Ascending aorta (tissue), 2 donors: ENCODE results near the gene DTD2. TPM values are rescaled to one million over a fixed set of nuclear protein-coding genes. Genes with fewer than 3 reads are reported as not detected.

Source experiments
- DNase-seq, 2 donors: peaks; one replicate each; pipeline ENCODE4 v3.0.0-alpha.2; 2019; ENCODE audit warnings: low spot score in 2 of 2
- H3K27ac ChIP-seq, 2 donors: fragments of 200-600 bp; sonication (generic); one replicate each; pipeline ENCODE4 v1.5.1; 2016 to 2017; ENCODE audit warnings: mild to moderate bottlenecking in 1 of 2
- H3K27me3 ChIP-seq: fragments of 200-600 bp; sonication (generic); one replicate; pipeline ENCODE4 v1.5.1; 2017
- H3K36me3 ChIP-seq, 2 donors: fragments of 200-600 bp; sonication (generic); one replicate each; pipeline ENCODE4 v1.5.1; 2016
- H3K4me1 ChIP-seq, 2 donors: fragments of 200-600 bp; sonication (generic); one replicate each; pipeline ENCODE4 v1.5.1; 2016 to 2017; ENCODE audit warnings: mild to moderate bottlenecking in 1 of 2
- H3K4me3 ChIP-seq, 2 donors: fragments of 200-600 bp; sonication (generic); one replicate each; pipeline ENCODE4 v1.5.1; 2016 to 2017; ENCODE audit warnings: mild to moderate bottlenecking in 1 of 2
- H3K9me3 ChIP-seq, 2 donors: fragments of 200-600 bp; sonication (generic); one replicate each; pipeline ENCODE4 v1.5.1; 2016
- CTCF ChIP-seq, 3 experiments: fragments of 200-600 bp in 2 of 3; fragments of 450-650 bp in 1 of 3; sonication (generic) in 2 of 3; IDR thresholded peaks; one replicate each; pipeline ENCODE4 v1.5.1; 2016 to 2019; ENCODE audit warnings: antibody characterized with exemption in 3 of 3, mild to moderate bottlenecking in 1 of 3, moderate library complexity in 1 of 3
- intact Hi-C: fragments of 100-400 bp; cut with DNase I; formaldehyde crosslinking; loops from one replicate; pipeline ENCODE4 v1.15.1; 2023
- total RNA-seq: library from RNA; depleted of rRNA; stranded (reverse); fragments of >200 nt; gene quantifications from one replicate; pipeline ENCODE4 v1.1.0, GENCODE V29; 2016

Gene DTD2
- total RNA-seq, 1 donor from 2014 or later: 120 TPM

- H3K9me3 ChIP-seq: no peaks in the 10 kb centered on the region
- intact Hi-C loops: no loop called here
These were observed 43.0 kb downstream of the DTD2 start for GRCh38 chr14:31414190-31414833.

GRCh38 chr14:31411218-31411727 lies 46.0 kb downstream of the DTD2 start:
- no peak overlapping the region for H3K4me3 ChIP-seq
- intact Hi-C loops: no loop called here
- DNase-seq: no peak
- H3K4me1 ChIP-seq: peaks cover 0 to 11% of the 10 kb centered on the region in 2 donors
- no peak for TF ChIP-seq CTCF (IDR thresholded peaks at IDR 0.05)
- no peaks in the 10 kb centered on the region for H3K27me3 ChIP-seq
- no peaks in the 10 kb centered on the region for H3K9me3 ChIP-seq
- H3K36me3 ChIP-seq: no peaks in the 10 kb centered on the region
- no peak overlapping the region for H3K27ac ChIP-seq

More at GRCh38 chr14:31414190-31414833, 43.0 kb downstream of the DTD2 start:
- Histone ChIP-seq H3K27me3 (no peaks in the 10 kb centered on the region), H3K4me1 (peaks cover 0 to 23% of the 10 kb centered on the region in 2 donors), H3K36me3 (no peaks in the 10 kb centered on the region), H3K27ac (no peak overlapping the region), H3K4me3 (no peak overlapping the region)
- TF ChIP-seq CTCF (IDR thresholded peaks at IDR 0.05): no peak
- no peak for DNase-seq

- H3K27ac ChIP-seq: no peak overlapping the region
- H3K27me3 ChIP-seq: no peaks in the 10 kb centered on the region
- H3K4me3 ChIP-seq: no peak overlapping the region
- no peak for DNase-seq
- H3K36me3 ChIP-seq: no peaks in the 10 kb centered on the region
- H3K9me3 ChIP-seq: no peaks in the 10 kb centered on the region
- H3K4me1 ChIP-seq: peaks cover 0 to 11% of the 10 kb centered on the region in 2 donors
- TF ChIP-seq CTCF (IDR thresholded peaks at IDR 0.05): no peak
- intact Hi-C loops: no loop called here
These were observed 47.2 kb downstream of the DTD2 start for GRCh38 chr14:31410048-31410650.

- intact Hi-C loops: no loop called here
- Histone ChIP-seq H3K36me3 (no peaks in the 10 kb centered on the region), H3K4me3 (no peak overlapping the region), H3K27ac (no peak overlapping the region), H3K9me3 (no peaks in the 10 kb centered on the region), H3K4me1 (peaks cover 0 to 8% of the 10 kb centered on the region in 2 donors), H3K27me3 (no peaks in the 10 kb centered on the region)
- no peak for DNase-seq
- TF ChIP-seq CTCF (IDR thresholded peaks at IDR 0.05): no peak
These were observed 48.9 kb downstream of the DTD2 start for GRCh38 chr14:31408421-31408820.

- no peak overlapping the region for H3K4me3 ChIP-seq
- peaks cover 6 to 10% of the 10 kb centered on the region in 2 donors for H3K36me3 ChIP-seq
- no peak for DNase-seq
- H3K27ac ChIP-seq: no peak overlapping the region
- peaks cover 0 to under 1% of the 10 kb centered on the region in 2 donors for H3K4me1 ChIP-seq
- TF ChIP-seq CTCF (IDR thresholded peaks at IDR 0.05): no peak
- intact Hi-C loops: no loop called here
- H3K27me3 ChIP-seq: no peaks in the 10 kb centered on the region
- no peaks in the 10 kb centered on the region for H3K9me3 ChIP-seq
These were observed 51.6 kb downstream of the DTD2 start for GRCh38 chr14:31405599-31406232.
